ACC112 (cell line): Measurements from ENCODE around the gene UBAP1L.

Experiments used
- H2AFZ ChIP-seq: fragments of 200-600 bp; sonication (generic); one replicate; pipeline ENCODE4 v1.6.0; 2017; ENCODE audit warnings: antibody characterized with exemption, low read length; ENCODE audit not compliant: unreplicated experiment
- H3K27ac ChIP-seq: fragments of 200-600 bp; sonication (generic); 2 replicates; pipeline ENCODE4 v1.5.1; 2014; ENCODE audit warnings: low read depth, mild to moderate bottlenecking, antibody characterized with exemption, low read length, moderate library complexity
- H3K27me3 ChIP-seq: fragments of 200-600 bp; sonication (generic); 2 replicates; pipeline ENCODE4 v1.6.1; 2014; ENCODE audit warnings: mild to moderate bottlenecking, antibody characterized with exemption, low read length, moderate library complexity, mixed read lengths; ENCODE audit not compliant: insufficient read depth
- H3K36me3 ChIP-seq: fragments of 200-600 bp; sonication (generic); 2 replicates; pipeline ENCODE4 v1.6.1; 2016; ENCODE audit warnings: mild to moderate bottlenecking, antibody characterized with exemption, low read length, moderate library complexity, mixed read lengths; ENCODE audit not compliant: insufficient read depth
- H3K4me1 ChIP-seq: fragments of 200-600 bp; sonication (generic); one replicate; pipeline ENCODE4 v1.6.1; 2016; ENCODE audit warnings: low read length, mixed read lengths; ENCODE audit not compliant: insufficient read depth, unreplicated experiment, control insufficient read depth
- H3K4me3 ChIP-seq: fragments of 200-600 bp; sonication (generic); 2 replicates; pipeline ENCODE4 v1.5.1; 2014; ENCODE audit warnings: mild to moderate bottlenecking, low read depth, low read length
- H3K79me2 ChIP-seq: fragments of 200-600 bp; sonication (generic); one replicate; pipeline ENCODE4 v1.6.0; 2016; ENCODE audit warnings: low read length; ENCODE audit not compliant: control insufficient read depth, unreplicated experiment, insufficient read depth

UBAP1L gene

GRCh38 chr15:65084500-65085206 lies 30.3 kb downstream of the UBAP1L start:
- Histone ChIP-seq H3K4me3 (no peak overlapping the region), H3K27me3 (peaks cover 24% of the 10 kb centered on the region), H3K36me3 (no peaks in the 10 kb centered on the region), H3K27ac (no peak overlapping the region), H3K4me1 (peaks cover 4% of the 10 kb centered on the region), H3K79me2 (no peaks in the 10 kb centered on the region), H2AFZ (no peak overlapping the region)

- Histone ChIP-seq H3K79me2 (no peaks in the 10 kb centered on the region), H3K27ac (no peak overlapping the region), H3K27me3 (peaks cover 24% of the 10 kb centered on the region), H3K4me3 (no peak overlapping the region), H3K4me1 (peaks cover 4% of the 10 kb centered on the region), H3K36me3 (no peaks in the 10 kb centered on the region), H2AFZ (no peak overlapping the region)
Observed at GRCh38 chr15:65083262-65083701, 31.7 kb downstream of the UBAP1L start.

DNA sequence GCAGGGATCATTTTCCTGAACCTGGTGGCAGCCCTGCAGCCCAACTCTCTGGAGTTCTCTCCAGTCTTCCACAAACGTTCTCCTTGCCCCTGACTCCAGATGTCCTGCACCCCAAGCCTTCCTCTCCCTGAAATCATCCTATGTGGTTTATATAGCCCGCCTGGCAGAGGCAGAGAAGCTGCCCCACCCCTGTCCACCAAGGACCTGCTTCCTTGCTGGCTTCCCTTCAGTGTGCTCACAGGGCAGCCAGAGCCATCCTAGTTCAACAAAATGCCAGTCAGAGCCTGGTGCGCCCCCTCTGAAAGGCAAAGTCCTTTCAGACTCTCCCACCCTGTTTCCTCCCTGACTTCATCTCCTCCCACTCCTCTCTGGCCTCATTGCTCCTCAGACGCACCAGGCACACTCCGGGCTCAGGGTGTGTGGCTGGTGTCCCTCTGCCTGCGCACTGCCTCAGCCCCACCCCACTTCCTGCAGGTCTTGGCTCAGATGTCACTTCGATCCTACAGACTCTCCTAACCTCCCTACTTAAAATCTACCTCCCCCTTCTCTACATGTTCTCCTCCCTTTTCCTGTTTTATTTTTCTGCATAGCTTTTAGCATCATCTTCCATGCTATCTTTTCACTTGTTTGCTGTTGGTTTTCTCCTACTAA lies 32.6 kb downstream of the UBAP1L start:
- H2AFZ ChIP-seq, result no peak overlapping the region
- H3K4me3 ChIP-seq, result no peak overlapping the region
- peaks cover 4% of the 10 kb centered on the region for H3K4me1 ChIP-seq

GRCh38 chr15:65081758-65082157 lies 33.2 kb downstream of the UBAP1L start:
- Histone ChIP-seq H3K4me3 (no peak overlapping the region), H3K27ac (no peak overlapping the region), H3K27me3 (peaks cover 30% of the 10 kb centered on the region), H3K36me3 (no peaks in the 10 kb centered on the region), H3K79me2 (no peaks in the 10 kb centered on the region), H2AFZ (no peak overlapping the region), H3K4me1 (peaks cover 4% of the 10 kb centered on the region)

More for the DNA sequence above, 32.6 kb downstream of the UBAP1L start:
- Histone ChIP-seq H3K27ac (no peak overlapping the region), H3K27me3 (peaks cover 28% of the 10 kb centered on the region), H3K79me2 (no peaks in the 10 kb centered on the region), H3K36me3 (no peaks in the 10 kb centered on the region)

GRCh38 chr15:65081270-65081669 lies 33.7 kb downstream of the UBAP1L start:
- no peaks in the 10 kb centered on the region for H3K79me2 ChIP-seq
- no peak overlapping the region for H2AFZ ChIP-seq
- peaks cover 4% of the 10 kb centered on the region for H3K4me1 ChIP-seq
- no peak overlapping the region for H3K4me3 ChIP-seq
- H3K27me3 ChIP-seq, result peaks cover 30% of the 10 kb centered on the region
- H3K27ac ChIP-seq, result no peak overlapping the region
- no peaks in the 10 kb centered on the region for H3K36me3 ChIP-seq

- no peaks in the 10 kb centered on the region for H3K79me2 ChIP-seq
- no peak overlapping the region for H2AFZ ChIP-seq
- H3K4me1 ChIP-seq, result peaks cover 2% of the 10 kb centered on the region
Observed at GRCh38 chr15:65079580-65079979, 35.4 kb downstream of the UBAP1L start.

GRCh38 chr15:65077981-65078352 lies 37.0 kb downstream of the UBAP1L start:
- Histone ChIP-seq H3K4me3 (no peak overlapping the region), H3K27ac (no peak overlapping the region), H3K4me1 (no peaks in the 10 kb centered on the region), H3K27me3 (peaks cover 23% of the 10 kb centered on the region), H3K79me2 (no peaks in the 10 kb centered on the region), H2AFZ (no peak overlapping the region), H3K36me3 (no peaks in the 10 kb centered on the region)

More at GRCh38 chr15:65079580-65079979, 35.4 kb downstream of the UBAP1L start:
- Histone ChIP-seq H3K27ac (no peak overlapping the region), H3K36me3 (no peaks in the 10 kb centered on the region), H3K4me3 (no peak overlapping the region), H3K27me3 (peaks cover 30% of the 10 kb centered on the region)

DNA sequence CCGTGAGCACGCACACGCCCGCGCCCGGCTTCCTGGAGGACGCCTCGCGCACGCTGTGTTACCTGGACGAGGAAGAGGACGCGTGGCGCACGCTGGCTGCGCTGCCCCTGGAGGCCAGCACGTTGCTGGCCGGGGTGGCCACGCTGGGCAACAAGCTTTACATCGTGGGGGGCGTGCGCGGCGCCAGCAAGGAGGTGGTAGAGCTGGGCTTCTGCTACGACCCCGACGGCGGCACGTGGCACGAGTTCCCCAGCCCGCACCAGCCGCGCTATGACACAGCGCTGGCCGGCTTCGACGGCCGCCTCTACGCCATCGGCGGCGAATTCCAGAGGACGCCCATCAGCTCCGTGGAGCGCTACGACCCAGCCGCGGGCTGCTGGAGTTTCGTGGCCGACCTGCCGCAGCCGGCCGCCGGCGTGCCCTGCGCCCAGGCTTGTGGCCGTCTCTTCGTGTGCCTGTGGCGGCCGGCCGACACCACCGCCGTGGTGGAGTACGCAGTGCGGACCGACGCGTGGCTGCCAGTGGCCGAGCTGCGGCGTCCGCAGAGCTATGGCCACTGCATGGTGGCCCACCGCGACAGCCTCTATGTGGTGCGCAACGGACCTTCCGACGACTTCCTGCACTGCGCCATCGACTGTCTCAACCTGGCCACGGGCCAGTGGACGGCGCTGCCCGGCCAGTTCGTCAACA lies 37.6 kb downstream of the UBAP1L start:
- Histone ChIP-seq H3K27ac (no peak overlapping the region), H3K4me3 (no peak overlapping the region), H3K36me3 (no peaks in the 10 kb centered on the region), H3K27me3 (peaks cover 18% of the 10 kb centered on the region), H2AFZ (no peak overlapping the region), H3K79me2 (no peaks in the 10 kb centered on the region), H3K4me1 (peaks cover under 1% of the 10 kb centered on the region)

- Histone ChIP-seq H3K27me3 (peaks cover 15% of the 10 kb centered on the region; the same call in 1 of the 2 replicates), H3K36me3 (no peaks in the 10 kb centered on the region), H3K79me2 (no peaks in the 10 kb centered on the region), H3K4me3 (no peak within 1 kb of the TSS), H2AFZ (no peak within 1 kb of the TSS), H3K27ac (no peak within 1 kb of the TSS), H3K4me1 (peaks cover 7% of the 10 kb centered on the region)
Observed at GRCh38 chr15:65076486-65077290, 38.3 kb downstream of the UBAP1L start, which contains the start of gene KBTBD13. Gene KBTBD13 (plus strand): TSS chr15:65076746. CDS start chr15:65076816, 70 bp downstream.
